Right lobe of liver (tissue), 4 donors: ENCODE measurements around the gene IPO8.

Experiments
- POLR2A ChIP-seq: fragments of 450-650 bp; IDR thresholded peaks from one replicate; pipeline ENCODE4 v1.6.1; 2017; ENCODE audit warnings: antibody characterized with exemption, mild to moderate bottlenecking
- TF ChIP-seq, protein P1 (sequence below), 4 donors: fragments of 200-600 bp in 3 of 4; fragments of 450-650 bp in 1 of 4; IDR thresholded peaks; one replicate each; pipeline versions ENCODE4 v1.5.1 to v1.8.0; 2016 to 2022; ENCODE audit warnings: antibody characterized with exemption in 4 of 4, mild to moderate bottlenecking in 2 of 4
- donor health status: DM: no; HTN: no; CAD: no.
- donor health status: DM: no; HTN: no; CAD: no.
- donor health status: DM: no; HTN: yes; CAD: no.

GRCh38 chr12:30696486-30696885 is 817 bp upstream of the IPO8 start:
- TF ChIP-seq, protein P1, sequence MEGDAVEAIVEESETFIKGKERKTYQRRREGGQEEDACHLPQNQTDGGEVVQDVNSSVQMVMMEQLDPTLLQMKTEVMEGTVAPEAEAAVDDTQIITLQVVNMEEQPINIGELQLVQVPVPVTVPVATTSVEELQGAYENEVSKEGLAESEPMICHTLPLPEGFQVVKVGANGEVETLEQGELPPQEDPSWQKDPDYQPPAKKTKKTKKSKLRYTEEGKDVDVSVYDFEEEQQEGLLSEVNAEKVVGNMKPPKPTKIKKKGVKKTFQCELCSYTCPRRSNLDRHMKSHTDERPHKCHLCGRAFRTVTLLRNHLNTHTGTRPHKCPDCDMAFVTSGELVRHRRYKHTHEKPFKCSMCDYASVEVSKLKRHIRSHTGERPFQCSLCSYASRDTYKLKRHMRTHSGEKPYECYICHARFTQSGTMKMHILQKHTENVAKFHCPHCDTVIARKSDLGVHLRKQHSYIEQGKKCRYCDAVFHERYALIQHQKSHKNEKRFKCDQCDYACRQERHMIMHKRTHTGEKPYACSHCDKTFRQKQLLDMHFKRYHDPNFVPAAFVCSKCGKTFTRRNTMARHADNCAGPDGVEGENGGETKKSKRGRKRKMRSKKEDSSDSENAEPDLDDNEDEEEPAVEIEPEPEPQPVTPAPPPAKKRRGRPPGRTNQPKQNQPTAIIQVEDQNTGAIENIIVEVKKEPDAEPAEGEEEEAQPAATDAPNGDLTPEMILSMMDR (IDR thresholded peaks at IDR 0.05), result no peak
- no peak for TF ChIP-seq POLR2A
